ENCODE measurements around the gene RHOU. TPM values are rescaled to one million over a fixed set of nuclear protein-coding genes. Genes with fewer than 3 reads are reported as not detected.
A peak's percentile ranks its signal among the peaks of the same experiment; 100 is the strongest.

Gene RHOU
- total and polyA plus RNA-seq, 10 of the 15 experiments (the other 5 are each of a cell fraction or from before 2014, with no cell fraction given): not detected

- BruUV-seq (replicated peaks): no TSS peak
- no peak overlapping the region for H2AFZ ChIP-seq (ENCODE audit: control insufficient read depth, low read depth, low read length)
- 13% methylated on average over 6 of the region's 6 CpGs for WGBS (ENCODE audit: insufficient coverage, insufficient replicate concordance, low lambda C conversion rate, missing lambda C conversion rate)
- H4K20me1 ChIP-seq (ENCODE audit: control insufficient read depth, insufficient read depth): no peaks in the 10 kb centered on the region
- ChIA-PET CTCF (no interaction called here), SMC1A (ENCODE audit: uncharacterized antibody, unreplicated experiment) (no interaction called here), RAD21 (ENCODE audit: unreplicated experiment) (no interaction called here), POLR2A (no interaction called here)
- DNase-seq (ENCODE audit: low read depth, low spot score) (no peak), FAIRE-seq (no peak), ATAC-seq (no peak)
- no peak overlapping the region for H3K4me2 ChIP-seq (ENCODE audit: control insufficient read depth, insufficient read depth)
- no peak overlapping the region for H3K27ac ChIP-seq (ENCODE audit: control insufficient read depth, insufficient read depth)
- H3K9ac ChIP-seq (ENCODE audit: control insufficient read depth, insufficient read depth, low read length): no peak overlapping the region
- H3K36me3 ChIP-seq (ENCODE audit: control insufficient read depth in 2 of 2, insufficient read depth in 2 of 2, low read length in 1 of 2): no peaks in the 10 kb centered on the region
- peaks cover 0 to 2% of the 10 kb centered on the region in 2 experiments; a peak in 1 of 4 replicates for H3K27me3 ChIP-seq (replicated peaks in 1 of 2; ENCODE audit: control insufficient read depth in 2 of 2, insufficient read depth in 2 of 2, low read length in 1 of 2)
- intact Hi-C loops (cut with micrococcal nuclease; ENCODE audit: unreplicated experiment): no loop called here
- TF ChIP-seq CEBPB (IDR thresholded peaks at IDR 0.05; ENCODE audit: borderline replicate concordance in 1 of 2, low read depth in 2 of 2, low read length in 2 of 2) (no peak), NRF1 (conservative IDR thresholded peaks at IDR 0.05; ENCODE audit: low read depth, low read length) (no peak), MYB (IDR thresholded peaks at IDR 0.05; ENCODE audit: borderline replicate concordance, low read depth, low read length) (no peak), MTA2 (IDR thresholded peaks at IDR 0.05; ENCODE audit: low read depth) (no peak), NR2C1 (IDR thresholded peaks at IDR 0.05) (no peak), ASH2L (IDR thresholded peaks at IDR 0.05; ENCODE audit: borderline replicate concordance, low read depth) (no peak), POLR2A (IDR thresholded peaks at IDR 0.05; ENCODE audit: low read depth, low read length) (no peak)
- H3K4me1 ChIP-seq (ENCODE audit: control insufficient read depth, insufficient read depth, low read length): no peaks in the 10 kb centered on the region
- H3K9me3 ChIP-seq (replicated peaks; ENCODE audit: control insufficient read depth, insufficient read depth, low read length): no peaks in the 10 kb centered on the region
- no peak overlapping the region for H3K4me3 ChIP-seq
- in situ Hi-C loops (cut with MboI): no loop called here
- no peaks in the 10 kb centered on the region for H3K79me2 ChIP-seq (ENCODE audit: control insufficient read depth, insufficient read depth, low read length)
These were observed 17.0 kb downstream of the RHOU start for GRCh38 chr1:228752258-228752657.

GRCh38 chr1:228752675-228753265, 17.5 kb downstream of the RHOU start:
- no peaks in the 10 kb centered on the region for H3K9me3 ChIP-seq (replicated peaks; ENCODE audit: control insufficient read depth, insufficient read depth, low read length)
- ATAC-seq: peak; percentile 56
- no peak for DNase-seq (ENCODE audit: low read depth, low spot score)
- no peak for FAIRE-seq
- in situ Hi-C loops (cut with MboI) (no loop called here), intact Hi-C loops (cut with micrococcal nuclease; ENCODE audit: unreplicated experiment) (no loop called here)
- RAD21 ChIA-PET (ENCODE audit: unreplicated experiment): no interaction called here
- no peak overlapping the region for H3K4me3 ChIP-seq
- peaks cover 0 to 2% of the 10 kb centered on the region in 2 experiments; a peak in 1 of 4 replicates for H3K27me3 ChIP-seq (replicated peaks in 1 of 2; ENCODE audit: control insufficient read depth in 2 of 2, insufficient read depth in 2 of 2, low read length in 1 of 2)
- H2AFZ ChIP-seq (ENCODE audit: control insufficient read depth, low read depth, low read length): no peak overlapping the region
- H3K4me1 ChIP-seq (ENCODE audit: control insufficient read depth, insufficient read depth, low read length): no peaks in the 10 kb centered on the region
- no peaks in the 10 kb centered on the region for H3K79me2 ChIP-seq (ENCODE audit: control insufficient read depth, insufficient read depth, low read length)
- SMC1A ChIA-PET (ENCODE audit: uncharacterized antibody, unreplicated experiment): interaction anchor here (0.7 to 0.8 kb wide), 2 partner anchors 178 to 1473 kb away, joined by 3 read pairs; no protein-coding TSS in a partner anchor
- POLR2A ChIA-PET: no interaction called here
- H3K27ac ChIP-seq (ENCODE audit: control insufficient read depth, insufficient read depth): no peak overlapping the region
- CTCF ChIA-PET: no interaction called here
- BruUV-seq (replicated peaks): no TSS peak
- WGBS (ENCODE audit: insufficient coverage, insufficient replicate concordance, low lambda C conversion rate, missing lambda C conversion rate): 0% methylated on average over 5 of the region's 5 CpGs
- no peaks in the 10 kb centered on the region for H4K20me1 ChIP-seq (ENCODE audit: control insufficient read depth, insufficient read depth)
- H3K4me2 ChIP-seq (ENCODE audit: control insufficient read depth, insufficient read depth): no peak overlapping the region
- no peaks in the 10 kb centered on the region for H3K36me3 ChIP-seq (ENCODE audit: control insufficient read depth in 2 of 2, insufficient read depth in 2 of 2, low read length in 1 of 2)
- H3K9ac ChIP-seq (ENCODE audit: control insufficient read depth, insufficient read depth, low read length): no peak overlapping the region
- TF ChIP-seq GABPA (IDR thresholded peaks at IDR 0.05; ENCODE audit: low read depth) (no peak), BMI1 (IDR thresholded peaks at IDR 0.05; ENCODE audit: borderline replicate concordance) (0 out of 2 replicates have a peak, but pooled peaks have one; percentile 18), IKZF1 (conservative IDR thresholded peaks at IDR 0.05) (peak; percentile 36; the same call in 1 of the 2 replicates), DPF2 (IDR thresholded peaks at IDR 0.05) (peak; percentile 31; the same call in 1 of the 2 replicates), RELA (IDR thresholded peaks at IDR 0.05; ENCODE audit: borderline replicate concordance, partially characterized antibody) (peak; percentile 79), MTA2 (IDR thresholded peaks at IDR 0.05; ENCODE audit: low read depth) (peak; percentile 94), NKRF (conservative IDR thresholded peaks at IDR 0.05) (no peak), EP300 (IDR thresholded peaks at IDR 0.05; ENCODE audit: borderline replicate concordance in 1 of 2, control insufficient read depth in 1 of 2, low read depth in 2 of 2, low read length in 2 of 2) (peak in 1 of 2 experiments; percentile 30; a peak in 2 of 4 replicates), RELB (IDR thresholded peaks at IDR 0.05; ENCODE audit: low read depth) (peak; percentile 40; the same call in 1 of the 2 replicates)

All from GM12878 (cell line).